ENCODE measurements around the gene ZSWIM6.

Gene ZSWIM6

GRCh38 chr5:61307611-61308010 lies 24.4 kb upstream of the ZSWIM6 start:
- DNase-seq = no peak

- DNase-seq = no peak
These were observed 23.3 kb upstream of the ZSWIM6 start for GRCh38 chr5:61308712-61309111.

- no peak for DNase-seq
These were observed 22.9 kb upstream of the ZSWIM6 start for GRCh38 chr5:61309115-61309514.

GRCh38 chr5:61311056-61311610 lies 20.9 kb upstream of the ZSWIM6 start:
- no peak for DNase-seq

DNA sequence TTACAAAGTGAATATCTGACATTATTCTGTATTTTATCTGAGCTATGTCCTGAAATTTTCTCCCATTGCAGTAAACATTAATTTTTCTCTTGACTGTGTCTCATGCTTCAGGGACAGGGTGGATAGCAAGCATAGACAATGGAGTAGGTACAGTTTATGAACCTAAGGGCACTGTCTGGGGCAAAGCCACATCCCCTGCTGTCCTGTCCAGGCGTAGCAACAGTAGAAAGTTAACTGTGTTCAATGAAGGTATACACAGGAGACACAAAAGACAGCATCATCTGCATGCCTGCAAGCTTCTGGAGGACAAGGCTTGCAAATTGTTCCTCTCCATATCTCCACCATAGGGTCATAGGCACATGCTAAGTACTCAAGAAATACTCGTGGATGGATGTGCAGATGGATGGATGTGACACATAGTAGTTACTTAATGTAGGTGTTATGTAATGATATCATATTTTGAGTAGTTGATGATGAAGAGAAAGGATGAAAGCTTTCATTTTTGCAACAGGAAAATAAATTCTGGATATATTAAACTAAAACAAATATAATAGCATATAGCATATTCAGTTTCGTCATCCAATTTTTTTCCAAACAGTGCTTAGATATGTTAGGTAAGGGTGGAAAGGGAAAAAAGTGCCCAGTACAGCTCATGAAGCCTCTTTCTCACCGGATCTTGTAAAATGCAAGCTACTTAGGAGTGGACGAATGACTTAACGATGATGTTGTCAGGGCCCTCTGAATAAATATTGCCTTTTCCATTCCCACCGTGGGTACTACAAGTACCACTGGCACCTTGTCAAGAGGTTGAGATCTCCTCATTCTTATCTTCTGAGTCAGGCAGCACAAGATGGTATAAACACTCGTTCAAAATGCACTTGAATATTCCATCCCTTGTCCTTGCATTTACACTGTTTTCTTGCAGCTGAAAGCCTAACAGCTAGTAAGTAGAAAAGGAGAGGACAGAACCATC lies 19.9 kb upstream of the ZSWIM6 start:
- no peak for DNase-seq

DNA sequence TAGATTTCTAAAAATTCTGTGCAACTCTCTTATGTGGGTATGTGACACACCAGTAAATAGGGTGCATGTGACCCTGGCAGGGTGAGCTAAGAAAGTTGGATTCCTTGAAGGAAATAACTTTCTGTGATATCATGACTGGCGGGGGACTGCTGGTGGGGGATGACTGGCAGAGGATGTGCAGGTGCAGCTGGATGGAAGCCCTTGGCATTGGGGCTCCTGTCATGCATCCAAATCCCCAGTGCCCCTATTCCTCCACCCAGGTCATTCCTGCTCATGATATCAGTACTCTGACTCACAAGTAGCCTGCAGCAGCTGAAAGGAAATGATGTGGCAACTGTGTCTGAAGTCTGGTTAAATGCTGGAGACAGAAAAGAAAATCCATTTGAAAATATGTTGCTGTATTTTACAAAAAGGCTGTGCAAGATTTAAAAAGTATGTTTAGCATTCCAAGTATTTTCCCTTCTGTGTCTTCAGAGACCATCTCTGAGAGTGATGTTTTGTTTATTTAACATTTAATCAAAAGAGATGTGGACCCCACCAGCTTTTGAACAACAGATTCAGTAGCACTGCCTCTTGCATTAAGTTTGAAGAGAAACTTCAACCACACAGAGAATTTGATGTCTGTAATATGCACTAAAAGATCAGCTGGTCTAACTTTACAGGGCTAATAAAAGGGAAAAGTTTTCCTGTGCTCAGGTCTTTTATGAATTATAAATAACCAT lies 17.9 kb upstream of the ZSWIM6 start:
- no peak for DNase-seq

- no peak for DNase-seq
These were observed 13.7 kb upstream of the ZSWIM6 start for GRCh38 chr5:61318376-61318775.

GRCh38 chr5:61319388-61320146 lies 12.5 kb upstream of the ZSWIM6 start:
- no peak for DNase-seq

DNA sequence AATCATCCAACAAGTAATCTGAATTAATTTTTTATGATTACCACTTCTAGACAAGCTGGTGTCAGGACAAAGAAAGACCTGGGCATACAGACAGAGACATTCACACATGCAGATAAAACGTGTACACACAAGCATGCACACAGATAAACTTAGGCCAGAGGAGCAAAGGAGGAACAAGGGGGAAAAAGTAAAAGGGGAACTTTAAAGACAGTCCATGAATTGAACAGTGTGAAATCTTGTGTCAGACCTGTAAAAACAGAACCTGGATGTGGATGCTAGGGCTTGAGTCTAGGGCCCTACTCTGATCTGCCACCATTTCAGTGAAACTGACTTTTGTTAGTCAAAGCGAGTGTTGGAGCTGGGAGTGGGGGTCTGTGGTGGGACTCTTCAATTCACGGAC lies 11.2 kb upstream of the ZSWIM6 start:
- no peak for DNase-seq

- DNase-seq = no peak
These were observed 10.4 kb upstream of the ZSWIM6 start for GRCh38 chr5:61321669-61322068.

DNA sequence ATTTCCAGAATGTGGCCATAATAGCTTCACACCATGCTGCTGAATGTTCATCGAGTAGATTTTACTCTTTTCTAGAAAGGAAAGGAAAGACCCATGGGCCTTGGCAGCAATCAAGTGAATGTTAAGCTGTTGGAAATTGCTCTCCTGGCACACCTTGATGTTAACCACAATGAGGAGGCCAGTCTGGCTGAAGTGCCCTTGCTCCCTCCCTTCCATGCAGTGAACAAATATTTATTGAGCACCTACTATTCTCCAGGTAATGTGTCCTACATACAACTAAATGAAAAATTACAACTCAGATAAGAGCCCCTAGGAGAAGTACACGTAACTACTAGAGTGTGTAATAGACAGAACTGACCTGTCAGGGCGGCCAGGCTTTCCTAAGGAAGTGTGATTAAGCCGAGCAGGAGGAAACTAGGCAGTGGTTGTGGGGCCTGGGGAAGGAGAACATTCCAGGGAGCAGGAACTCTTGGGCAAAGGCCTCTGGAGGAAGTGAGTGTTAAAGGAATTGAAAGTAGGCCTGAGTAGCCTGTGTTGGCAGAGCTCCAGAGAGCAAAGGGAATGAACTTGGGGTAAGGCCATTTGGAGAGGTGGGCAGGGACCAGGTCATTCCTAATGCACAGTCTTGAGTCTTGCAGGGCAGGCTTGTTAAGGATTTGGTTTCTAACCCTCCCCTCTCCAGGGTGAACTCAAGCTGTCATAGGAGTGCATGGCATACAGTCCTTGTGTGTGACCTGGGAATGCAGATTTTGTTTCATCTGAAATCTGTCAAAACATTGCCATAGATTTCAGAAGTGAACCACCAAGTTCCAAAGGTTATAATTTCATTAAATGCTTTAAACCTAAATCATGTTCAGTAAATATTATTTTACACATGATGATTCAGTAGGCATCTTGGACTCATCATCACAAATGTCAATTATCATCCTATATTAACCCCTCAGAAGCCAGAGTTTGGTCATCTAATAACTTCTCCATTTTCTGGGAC lies 9.0 kb upstream of the ZSWIM6 start:
- no peak for DNase-seq

DNA sequence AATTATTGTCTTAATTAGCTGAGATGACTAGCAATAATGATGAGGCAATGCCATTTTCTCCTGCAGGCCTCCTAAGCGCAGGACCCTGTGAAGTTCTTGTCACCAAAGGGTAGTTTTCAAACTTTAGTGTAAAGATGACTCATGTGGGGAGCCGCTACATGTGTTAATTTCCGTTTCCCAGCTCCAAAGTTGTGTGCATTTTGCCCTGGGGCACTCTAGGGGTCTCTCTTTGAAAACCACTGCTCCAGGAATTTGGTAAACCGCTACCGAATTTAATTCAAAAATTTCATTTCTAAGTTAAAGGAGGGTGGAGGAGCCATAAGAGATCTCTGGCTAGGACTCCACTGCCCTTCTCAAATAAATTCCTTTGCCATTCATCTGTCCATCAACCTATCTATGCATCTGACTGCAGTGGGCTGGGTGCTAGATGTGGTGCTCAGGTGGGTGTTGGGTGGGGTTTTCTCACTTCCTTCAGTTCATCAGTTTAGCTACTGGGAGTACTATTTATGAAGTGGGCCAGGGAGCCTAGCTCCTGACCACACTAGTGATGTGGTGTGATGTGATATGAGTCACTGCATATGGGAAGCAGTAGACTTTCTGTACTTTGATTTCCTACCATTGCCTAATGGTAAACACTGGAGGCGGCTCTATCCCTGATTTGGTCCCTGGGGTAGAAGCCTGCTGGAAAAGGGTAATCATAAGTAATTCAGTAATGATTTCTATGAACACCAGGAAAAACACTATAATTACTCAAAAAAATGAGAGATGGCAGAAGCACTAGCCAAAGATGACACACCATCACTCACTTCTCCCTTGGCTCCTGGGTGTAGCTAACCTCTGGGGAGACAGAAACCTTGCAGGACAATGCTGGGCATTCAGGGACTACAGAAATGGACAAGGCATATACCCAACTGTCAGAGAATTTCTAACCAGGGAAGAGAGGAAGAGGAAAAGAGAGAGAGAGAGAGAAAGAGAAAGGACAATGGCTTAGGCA lies 4.0 kb upstream of the ZSWIM6 start:
- DNase-seq = no peak

DNA sequence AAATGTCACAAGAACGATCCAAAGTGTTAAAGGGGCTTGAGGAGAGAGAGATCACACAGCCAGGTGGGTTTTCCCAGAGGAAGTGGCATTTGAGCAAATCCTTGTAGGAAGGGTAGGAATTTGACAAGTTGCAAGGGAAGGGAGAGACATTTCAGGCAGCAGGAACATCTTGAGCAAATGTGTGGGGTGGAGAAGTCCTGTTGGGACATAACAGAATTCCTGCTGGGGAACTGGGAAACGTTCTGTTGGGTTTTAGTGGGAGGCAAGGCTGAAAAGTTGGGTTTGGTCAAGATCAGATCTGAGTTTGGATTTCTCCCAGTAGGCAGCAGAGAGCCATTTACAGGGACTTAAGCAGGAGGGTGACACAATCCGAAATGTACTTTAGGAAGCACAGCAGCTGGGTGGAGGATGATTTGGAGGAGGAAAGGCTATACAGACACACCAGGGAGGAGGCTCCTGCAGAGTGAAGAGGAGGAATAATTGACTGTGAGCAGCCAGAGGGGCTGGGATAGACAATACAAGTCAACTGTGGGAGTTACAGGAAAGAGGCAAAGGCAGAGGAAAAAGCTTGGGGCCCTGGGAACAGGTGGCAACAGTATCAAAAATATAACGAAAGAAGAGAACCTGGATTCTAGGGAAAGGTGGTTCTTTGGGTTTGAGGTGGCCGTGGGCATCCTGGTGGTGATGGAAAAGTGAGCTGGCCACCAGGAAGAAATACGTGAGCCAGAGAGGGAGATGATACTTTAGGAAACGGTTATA lies 3.1 kb upstream of the ZSWIM6 start:
- no peak for DNase-seq

DNA sequence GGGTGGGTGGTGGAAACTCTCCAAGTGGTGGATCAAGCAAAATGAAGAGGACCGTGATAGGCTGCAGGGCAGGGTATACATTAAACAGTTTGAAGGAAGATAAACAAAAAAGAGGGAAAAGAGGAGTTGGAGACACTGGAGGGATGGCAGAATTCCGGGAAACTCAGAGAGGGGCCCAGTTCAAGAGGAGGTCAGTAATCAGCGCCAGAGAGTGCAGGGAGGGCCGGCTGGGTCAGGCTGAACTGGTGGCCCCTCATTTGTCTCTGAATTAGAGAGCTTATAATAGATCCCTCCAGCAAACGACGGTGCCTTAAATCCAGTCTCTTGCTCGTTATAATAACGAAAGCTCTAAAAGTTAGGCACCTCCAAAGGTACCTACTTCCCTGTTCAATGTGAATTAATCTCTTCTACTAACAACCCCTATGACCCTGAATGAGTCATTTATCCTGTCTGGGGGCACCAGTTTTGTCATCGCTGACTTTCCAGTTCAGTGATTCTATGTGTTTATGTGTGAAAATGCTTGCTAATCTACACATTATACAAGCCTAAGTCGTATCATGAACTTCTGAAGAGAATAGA lies 2.4 kb upstream of the ZSWIM6 start:
- DNase-seq = no peak

DNA sequence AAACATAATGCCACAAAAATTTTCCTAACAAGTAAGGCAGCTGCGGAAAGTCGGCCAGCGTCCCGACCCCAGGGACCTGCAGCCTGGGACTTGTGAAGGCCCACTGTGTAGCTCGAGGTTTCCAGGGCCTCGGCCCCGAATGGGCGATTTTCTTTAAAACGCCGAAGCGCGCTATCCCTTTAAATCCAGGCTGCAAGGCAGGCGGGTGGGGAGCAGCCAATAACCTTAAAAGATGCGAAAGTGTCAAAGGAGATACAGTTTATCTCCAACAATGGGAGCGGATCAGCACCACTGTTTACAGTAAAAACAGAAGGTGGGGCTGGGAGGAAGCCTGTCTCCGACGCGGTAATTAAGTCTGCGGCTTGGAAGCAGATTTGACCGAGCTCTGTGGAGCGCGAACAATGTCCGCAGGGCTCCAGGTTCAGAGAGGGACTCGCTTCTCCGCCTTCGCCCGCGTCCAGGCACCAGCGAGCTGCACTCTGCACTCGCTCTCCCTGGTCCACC lies 1.7 kb upstream of the ZSWIM6 start:
- DNase-seq = no peak

DNA sequence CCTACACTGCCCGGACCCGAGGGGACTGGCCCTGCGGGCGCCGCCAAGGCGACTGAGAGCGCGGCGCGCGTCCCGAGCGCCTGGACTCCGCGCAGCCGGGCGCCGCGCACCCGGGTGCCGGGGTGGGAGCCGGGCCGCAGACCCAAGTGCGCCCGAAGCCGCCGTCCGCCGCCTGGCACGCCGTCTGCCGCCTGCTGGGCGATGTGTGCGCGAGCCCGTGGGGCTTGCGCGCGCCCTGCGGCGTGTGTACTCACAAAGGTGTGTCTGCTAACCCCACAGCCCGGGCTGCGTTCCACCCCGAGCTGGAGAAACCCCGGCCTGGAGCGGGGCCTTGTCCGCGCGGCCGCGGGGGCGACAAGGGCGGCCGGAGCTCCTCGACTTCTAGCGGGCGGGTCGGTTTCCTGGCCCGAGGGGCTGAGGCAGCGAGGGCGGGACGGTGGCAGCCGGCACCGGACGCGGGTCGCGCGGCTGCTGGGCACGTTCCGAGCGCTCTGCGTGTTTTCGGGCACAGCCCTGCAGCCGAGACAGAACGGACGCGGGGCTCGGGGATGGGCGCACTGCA lies 1.1 kb upstream of the ZSWIM6 start:
- DNase-seq = peak; percentile 54 to 64

DNA sequence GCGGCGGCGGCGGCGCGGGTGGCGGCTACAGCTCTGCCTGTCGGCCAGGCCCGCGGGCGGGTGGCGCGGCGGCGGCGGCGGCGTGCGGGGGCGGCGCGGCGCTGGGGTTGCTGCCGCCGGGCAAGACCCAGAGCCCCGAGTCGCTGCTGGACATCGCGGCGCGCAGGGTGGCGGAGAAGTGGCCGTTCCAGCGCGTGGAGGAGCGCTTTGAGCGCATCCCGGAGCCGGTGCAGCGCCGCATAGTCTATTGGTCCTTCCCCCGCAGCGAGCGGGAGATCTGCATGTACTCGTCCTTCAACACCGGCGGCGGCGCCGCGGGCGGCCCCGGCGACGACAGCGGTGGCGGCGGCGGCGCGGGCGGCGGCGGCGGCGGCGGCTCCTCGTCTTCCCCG lies 296 bp downstream of the ZSWIM6 start:
- DNase-seq = peak in 1 of 2 donors; percentile 40

- DNase-seq = no peak
These were observed 828 bp downstream of the ZSWIM6 start for GRCh38 chr5:61332851-61333320.
